Erythroblast (primary cell): ENCODE results near the gene FCRL3.

ENCODE experiments used
- GATA1 ChIP-seq: IDR thresholded peaks from 2 replicates; pipeline ENCODE4 v1.6.1; 2011; ENCODE audit warnings: low read depth, mild to moderate bottlenecking, control low read depth, low read length, moderate library complexity
- POLR2A ChIP-seq: IDR thresholded peaks from 2 replicates; pipeline ENCODE4 v1.6.1; 2011; ENCODE audit warnings: mild to moderate bottlenecking, low read length

DNA sequence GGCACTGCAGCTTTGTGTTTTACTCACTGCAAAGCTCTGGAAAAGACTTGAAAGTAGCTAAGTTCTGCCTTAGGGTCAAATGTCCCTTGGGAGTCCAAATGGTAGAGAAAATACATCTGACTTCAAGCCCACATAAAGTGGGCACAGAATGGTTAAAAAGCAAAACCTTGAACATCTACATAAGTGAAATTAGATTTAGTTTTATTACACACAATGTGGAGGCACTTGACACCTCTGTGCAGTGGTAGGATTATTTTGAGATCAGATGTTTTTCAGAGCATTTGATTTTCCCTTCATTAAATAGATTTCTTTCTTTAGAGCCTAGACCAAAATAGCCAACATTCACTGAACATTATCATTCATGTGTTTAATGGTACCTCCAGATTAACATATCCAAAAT lies 11.2 kb upstream of the FCRL3 start:
- TF ChIP-seq GATA1 (no peak), POLR2A (no peak)
